GM21423 (cell line): ENCODE results near the gene CFC1B.
"Not testable (repeated sequence)": the region's sequence is repeated elsewhere in the genome, so short reads cannot be mapped to it uniquely, and the experiment has no call there.

Experiments used
- ATAC-seq: cut with Tn5 transposase; IDR thresholded peaks from one replicate; pipeline ENCODE4 v1.9.1; 2021; ENCODE audit warnings: mild to moderate bottlenecking, moderate library complexity; ENCODE audit not compliant: unreplicated experiment

Gene CFC1B

DNA sequence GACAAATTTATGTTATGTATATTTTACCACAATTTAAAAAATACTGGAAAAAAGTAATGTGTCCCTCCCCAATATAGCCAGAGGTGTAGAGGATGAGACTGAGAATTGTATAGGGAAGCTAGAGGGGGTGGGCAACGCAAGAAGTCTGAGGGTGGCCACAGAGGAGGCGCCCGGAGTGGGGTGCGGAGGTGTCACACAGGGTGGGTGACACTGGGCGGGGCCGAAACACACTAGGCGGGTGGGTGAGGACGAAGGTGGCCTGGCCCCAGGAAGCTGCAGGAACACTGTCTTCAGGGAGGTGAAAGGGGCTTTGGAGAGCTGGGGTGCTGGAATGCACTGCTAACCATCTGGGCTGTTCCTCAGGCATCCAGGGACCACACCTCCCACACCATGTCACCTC lies 35.4 kb downstream of the CFC1B start:
- ATAC-seq, result not testable (repeated sequence)

DNA sequence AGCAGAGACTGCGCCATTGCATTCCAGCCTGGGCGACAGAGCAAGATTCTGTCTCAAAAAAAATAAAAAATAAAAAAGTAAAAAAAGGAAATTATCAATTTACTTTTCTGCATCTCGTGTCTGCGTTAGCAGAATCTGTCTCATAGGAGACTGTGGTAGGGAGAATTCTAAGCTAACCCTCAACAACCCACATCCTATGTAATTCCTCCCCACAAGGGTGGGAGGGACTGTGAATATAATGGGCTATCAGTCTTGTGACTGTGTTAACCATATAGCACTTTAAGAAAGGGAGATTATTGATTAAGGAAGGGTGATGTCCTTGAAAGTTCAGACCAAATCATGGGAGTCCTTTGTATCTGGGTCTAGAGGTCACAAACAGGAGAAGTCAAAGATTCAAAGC lies 45.1 kb downstream of the CFC1B start:
- not testable (repeated sequence) for ATAC-seq

GRCh38 chr2:130571929-130572328 lies 50.9 kb downstream of the CFC1B start:
- ATAC-seq, result not testable (repeated sequence)

GRCh38 chr2:130574230-130574629 lies 53.2 kb downstream of the CFC1B start:
- not testable (repeated sequence) for ATAC-seq

DNA sequence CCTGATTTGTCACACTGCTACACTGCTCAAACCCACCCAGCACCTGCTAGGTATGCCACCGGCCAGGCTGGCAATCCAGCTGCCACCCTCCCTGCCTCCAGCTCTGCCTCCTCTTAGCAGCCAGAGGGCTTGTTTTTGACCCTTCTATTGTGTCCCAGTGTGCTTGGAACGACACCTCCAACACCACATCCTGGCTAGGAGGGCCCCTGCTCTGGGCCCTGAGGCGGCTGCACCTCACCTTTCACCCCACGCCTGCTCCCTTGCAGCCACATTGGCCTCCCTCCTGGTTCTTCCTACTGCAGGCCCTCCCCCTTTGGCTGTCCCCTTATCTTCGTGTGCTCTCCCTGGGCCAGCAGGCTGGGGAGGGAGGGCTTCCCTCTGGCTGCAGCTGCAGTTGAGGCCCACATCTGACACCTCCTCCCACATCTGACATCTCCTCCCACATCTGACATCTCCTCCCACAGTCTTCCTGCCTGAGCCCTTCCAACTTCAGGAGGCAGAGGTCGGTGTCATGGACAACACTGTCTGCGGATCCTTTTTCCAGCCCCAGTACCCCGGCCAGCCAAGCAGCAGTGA lies 55.3 kb downstream of the CFC1B start:
- not testable (repeated sequence) for ATAC-seq

DNA sequence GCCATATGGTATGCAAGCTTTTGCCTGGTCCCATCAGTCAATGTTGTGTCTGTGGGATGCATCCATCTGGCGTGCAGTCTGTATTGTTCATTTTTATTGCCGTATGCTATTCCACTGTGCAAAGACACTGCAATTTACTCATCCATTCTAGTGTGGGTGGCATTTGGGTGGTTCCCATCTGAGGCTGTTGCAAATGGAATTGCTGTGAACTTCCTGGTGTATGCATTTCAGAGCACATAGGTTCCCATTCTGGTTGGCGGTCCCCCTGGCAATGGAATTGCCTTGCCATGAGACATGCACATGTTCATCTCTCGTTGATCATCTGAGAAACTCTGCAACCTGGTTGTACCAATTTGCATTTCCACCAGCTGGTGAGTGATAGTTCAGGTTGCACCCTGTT lies 56.5 kb downstream of the CFC1B start:
- ATAC-seq, result not testable (repeated sequence)
